HuH-7.5 (cell line): ENCODE data around the gene SV2B.

Experiments used
- DNase-seq: peaks from one replicate; pipeline ENCODE4 v3.0.0; 2011; ENCODE audit warnings: low spot score

The SV2B gene

GRCh38 chr15:91102546-91103330 is 2.7 kb downstream of the SV2B start:
- DNase-seq, result no peak

DNA sequence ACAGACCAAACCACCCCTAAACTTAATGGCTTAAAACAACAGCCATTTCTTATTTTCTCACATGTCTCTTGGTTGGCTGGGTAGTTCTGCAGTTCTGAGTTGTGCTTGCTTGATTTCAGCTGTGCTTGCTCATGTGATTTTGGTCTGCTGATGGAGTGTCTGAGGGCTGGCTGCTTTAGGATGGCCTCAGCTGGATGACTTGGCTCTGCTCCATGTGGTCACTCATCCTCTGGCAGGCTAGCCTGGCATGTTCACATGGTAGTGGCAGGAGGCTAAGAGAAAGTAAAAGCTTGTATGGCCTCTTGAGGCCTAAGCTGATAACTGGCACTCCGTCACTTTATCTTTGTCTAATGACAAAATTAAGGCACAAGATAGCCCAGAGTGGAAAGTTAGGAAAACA is 4.1 kb downstream of the SV2B start:
- no peak for DNase-seq

DNA sequence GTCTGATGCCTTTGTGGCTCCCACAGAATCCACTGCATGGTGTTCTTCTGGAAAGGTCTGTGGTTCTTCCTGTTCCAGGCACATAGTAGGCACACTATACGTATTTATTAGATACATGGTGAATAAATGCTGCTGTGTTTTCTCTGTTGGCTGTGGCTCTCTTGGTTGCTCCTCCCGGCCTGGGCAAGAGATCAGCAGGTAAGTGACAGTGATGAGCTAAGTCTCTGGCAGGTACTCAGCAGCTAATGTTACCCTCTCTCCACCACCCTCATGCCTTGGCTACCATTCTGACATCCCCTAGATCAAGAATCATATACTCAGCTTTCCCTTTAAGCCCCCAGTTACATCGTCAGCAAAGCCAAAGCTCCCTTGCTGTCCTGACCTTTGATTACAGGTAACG is 8.4 kb downstream of the SV2B start:
- DNase-seq, result no peak

DNA sequence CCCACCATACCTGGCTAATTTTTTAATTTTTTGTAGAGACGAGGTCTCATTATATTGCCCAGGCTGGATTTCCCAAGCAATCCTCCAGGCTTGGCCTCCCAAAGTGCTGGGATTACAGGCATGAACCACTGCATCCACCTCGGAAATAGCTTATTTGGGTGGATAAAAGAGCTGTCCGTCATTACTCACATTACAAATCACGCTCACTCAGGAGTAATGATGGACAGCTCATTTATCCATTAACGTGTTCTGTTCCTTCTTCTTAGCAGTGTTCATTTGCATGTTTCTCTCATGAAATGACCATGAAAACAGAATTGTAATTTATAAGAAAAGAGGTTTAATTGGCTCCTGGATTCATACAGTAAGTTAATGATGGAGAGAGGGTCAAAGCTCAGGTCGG is 9.8 kb downstream of the SV2B start:
- DNase-seq, result no peak

DNA sequence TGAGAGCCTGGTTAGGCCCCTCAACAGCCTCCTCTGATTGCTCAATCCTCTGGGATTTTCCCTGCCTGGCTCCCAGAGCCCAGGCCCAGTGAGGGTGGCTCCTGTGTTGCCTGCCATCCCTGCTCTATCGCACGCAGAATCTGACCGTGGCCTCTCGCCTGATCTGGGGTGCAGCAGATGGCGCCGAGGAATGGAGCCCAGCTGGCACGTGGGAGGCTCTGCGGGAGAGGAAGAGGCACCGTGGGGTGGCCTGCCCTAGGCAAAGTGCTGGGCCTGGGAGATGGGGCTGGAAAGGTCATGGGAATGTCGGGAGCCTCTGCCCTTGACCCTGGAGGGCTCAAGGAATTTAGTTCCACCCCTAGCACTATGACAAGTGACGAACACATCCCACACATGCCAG is 10.3 kb downstream of the SV2B start:
- DNase-seq, result no peak

GRCh38 chr15:91113030-91113429 is 13.0 kb downstream of the SV2B start:
- DNase-seq, result no peak

GRCh38 chr15:91114301-91114700 is 14.2 kb downstream of the SV2B start:
- DNase-seq, result no peak

DNA sequence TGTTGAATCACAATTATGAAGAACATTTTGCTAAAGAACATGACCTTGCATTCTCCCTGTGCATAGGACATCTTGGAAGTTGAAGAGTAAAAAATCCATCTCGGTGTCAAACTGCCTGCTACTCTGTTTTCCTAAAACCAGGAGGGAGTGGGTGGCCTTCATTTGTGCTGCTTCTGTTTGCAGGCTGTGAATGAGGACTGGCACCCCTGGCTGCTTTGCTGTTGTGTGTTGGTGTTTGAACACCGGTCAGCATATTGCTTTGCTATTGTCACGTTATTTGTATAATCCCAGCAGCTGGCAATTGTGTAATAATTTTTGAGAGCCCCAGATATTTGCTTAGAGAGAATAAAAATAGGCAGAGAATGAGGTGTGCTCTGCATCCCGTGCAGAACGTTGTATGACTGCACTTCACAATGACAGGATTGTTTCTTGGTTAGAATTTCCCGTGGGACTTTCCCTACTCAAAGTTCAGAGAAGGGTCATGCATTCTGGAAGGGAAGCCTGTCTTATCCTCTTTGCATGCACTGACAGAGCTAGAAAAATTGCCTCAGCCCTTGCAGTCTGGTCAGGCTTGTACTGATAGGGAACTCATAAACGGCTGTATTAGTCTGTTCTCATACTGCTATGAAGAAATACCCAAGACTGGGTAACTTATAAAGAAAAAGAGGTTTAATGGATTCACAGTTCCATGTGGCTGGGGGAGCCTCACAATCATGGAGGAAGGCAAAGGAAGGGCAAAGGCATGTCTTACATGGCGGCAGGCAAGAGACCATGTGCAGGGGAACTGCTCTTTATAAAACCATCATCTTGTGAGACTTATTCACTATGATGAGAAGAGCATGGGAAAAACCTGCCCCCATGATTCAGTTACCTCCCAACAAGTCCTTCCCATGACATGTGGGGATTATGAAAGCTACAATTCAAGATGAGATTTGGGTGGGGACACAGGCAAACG is 16.3 kb downstream of the SV2B start:
- DNase-seq, result no peak

- no peak for DNase-seq
Measured at GRCh38 chr15:91117375-91117774, 17.3 kb downstream of the SV2B start.

DNA sequence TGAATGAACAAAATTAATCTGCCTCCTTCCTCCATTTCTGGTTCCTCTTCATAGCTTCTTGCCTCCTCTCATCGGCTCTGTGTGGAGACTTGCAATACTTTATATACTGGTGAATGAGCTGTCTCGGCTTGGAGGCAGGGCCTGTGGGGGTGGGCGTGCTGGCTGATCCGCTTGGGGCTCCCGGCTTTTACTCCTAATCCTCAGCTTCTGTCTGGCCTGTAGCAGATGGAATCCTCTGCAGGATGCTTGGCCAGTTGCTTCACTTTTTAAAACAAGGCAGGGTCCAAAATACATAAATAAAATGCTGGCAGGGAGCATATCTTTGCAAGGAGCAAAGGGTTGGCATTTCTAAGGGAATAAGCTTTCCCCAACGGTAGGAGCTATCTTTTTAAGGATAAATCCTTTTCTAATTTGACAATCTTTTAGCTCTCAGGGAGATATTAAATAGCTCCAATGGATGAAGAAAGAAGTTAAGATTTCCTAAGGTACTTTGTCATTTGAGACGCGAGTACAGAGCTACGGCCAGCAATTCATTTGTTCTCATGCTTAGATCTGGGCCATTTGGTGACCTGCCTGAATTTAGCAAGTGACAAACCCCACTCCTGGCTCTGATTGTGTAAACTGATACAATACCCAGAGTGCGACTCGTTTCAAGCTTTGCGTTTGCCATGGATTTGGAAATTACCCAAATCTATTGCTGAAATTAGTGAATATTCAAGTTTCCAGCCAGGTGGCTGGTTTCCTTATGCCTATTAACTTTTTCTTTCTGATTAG is 18.9 kb downstream of the SV2B start:
- DNase-seq, result no peak

- DNase-seq, result no peak
Measured at GRCh38 chr15:91122296-91122695, 22.2 kb downstream of the SV2B start.

GRCh38 chr15:91124132-91124531 is 24.1 kb downstream of the SV2B start:
- no peak for DNase-seq

GRCh38 chr15:91125162-91125561 is 25.1 kb downstream of the SV2B start:
- no peak for DNase-seq

GRCh38 chr15:91126080-91126479 is 26.0 kb downstream of the SV2B start:
- no peak for DNase-seq

- DNase-seq, result no peak
Measured at GRCh38 chr15:91127236-91127955, 27.3 kb downstream of the SV2B start.

- no peak for DNase-seq
Measured at GRCh38 chr15:91128016-91128415, 28.0 kb downstream of the SV2B start.

GRCh38 chr15:91129436-91129835 is 29.4 kb downstream of the SV2B start:
- no peak for DNase-seq

DNA sequence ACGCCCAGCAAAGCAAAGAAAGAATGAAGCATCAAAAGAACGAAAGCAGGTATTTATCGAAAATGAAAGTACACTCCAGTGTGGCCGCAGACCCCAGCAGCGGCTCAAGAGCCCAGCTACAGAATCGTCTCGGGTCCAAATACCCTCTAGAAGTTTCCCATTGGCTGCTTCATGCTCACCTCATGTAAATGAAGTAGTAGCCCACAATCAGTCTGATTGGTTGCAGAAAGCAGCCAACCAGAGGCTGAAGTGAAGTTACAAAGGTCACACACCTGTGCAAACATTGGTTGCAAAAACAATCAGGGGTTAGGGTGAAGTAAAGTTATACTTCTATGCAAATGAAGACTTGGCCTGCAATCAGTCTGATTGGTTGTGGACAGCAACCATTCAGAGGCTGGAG is 32.0 kb downstream of the SV2B start:
- no peak for DNase-seq

GRCh38 chr15:91133511-91133910 is 33.5 kb downstream of the SV2B start:
- DNase-seq, result no peak

DNA sequence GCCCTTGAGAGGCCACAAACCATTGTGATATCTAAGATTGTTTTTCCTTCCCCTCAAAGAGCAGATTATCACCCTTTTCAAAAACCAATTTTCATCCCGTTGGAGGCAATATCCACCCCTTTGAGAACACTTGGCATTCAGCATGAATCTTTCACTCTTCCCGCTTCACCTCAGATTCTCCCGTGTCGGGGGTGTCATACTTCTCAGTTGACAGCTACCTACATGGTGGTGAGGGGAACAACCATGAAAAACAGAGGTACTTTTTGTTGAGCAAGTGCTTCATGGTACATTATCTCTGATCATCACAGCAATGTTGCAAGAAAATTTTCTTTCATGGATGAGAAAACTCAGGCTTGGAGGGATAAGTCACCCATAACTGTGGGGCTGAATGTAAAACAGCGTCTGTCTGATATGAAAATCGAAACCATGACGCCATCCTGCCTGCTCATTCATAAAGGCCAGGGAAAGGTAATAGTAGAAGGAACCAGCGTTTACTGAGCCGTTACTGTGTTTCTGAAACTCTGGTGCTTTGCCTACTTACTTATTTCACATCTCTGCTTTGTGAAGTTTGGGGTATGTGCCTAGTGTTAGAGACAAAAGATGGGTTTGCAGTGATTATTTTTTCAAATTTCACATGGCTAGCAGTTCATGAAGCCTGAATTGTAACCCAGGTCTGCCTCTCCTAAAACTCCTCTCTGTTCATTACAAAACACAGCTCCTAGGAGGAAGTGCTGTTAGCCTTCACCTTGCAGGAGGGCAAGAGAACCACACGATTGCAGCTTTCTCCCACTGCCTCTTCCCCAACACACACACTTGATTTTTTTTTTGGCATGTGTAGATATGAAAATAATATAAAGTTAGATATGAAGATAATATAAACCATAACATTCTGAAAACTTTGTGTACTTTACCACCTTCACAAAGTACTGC is 35.4 kb downstream of the SV2B start:
- DNase-seq, result no peak
